GM20431 (cell line): Measurements from ENCODE around the gene HOXB13.

Experiments used
- in situ Hi-C: fragments of 300-500 bp; cut with MseI, MboI; formaldehyde crosslinking; loops from one replicate; pipeline ENCODE4 v1.15.0; 2020; ENCODE audit warnings: low sequenced_read_pairs; ENCODE audit not compliant: unreplicated experiment

Gene HOXB13

DNA sequence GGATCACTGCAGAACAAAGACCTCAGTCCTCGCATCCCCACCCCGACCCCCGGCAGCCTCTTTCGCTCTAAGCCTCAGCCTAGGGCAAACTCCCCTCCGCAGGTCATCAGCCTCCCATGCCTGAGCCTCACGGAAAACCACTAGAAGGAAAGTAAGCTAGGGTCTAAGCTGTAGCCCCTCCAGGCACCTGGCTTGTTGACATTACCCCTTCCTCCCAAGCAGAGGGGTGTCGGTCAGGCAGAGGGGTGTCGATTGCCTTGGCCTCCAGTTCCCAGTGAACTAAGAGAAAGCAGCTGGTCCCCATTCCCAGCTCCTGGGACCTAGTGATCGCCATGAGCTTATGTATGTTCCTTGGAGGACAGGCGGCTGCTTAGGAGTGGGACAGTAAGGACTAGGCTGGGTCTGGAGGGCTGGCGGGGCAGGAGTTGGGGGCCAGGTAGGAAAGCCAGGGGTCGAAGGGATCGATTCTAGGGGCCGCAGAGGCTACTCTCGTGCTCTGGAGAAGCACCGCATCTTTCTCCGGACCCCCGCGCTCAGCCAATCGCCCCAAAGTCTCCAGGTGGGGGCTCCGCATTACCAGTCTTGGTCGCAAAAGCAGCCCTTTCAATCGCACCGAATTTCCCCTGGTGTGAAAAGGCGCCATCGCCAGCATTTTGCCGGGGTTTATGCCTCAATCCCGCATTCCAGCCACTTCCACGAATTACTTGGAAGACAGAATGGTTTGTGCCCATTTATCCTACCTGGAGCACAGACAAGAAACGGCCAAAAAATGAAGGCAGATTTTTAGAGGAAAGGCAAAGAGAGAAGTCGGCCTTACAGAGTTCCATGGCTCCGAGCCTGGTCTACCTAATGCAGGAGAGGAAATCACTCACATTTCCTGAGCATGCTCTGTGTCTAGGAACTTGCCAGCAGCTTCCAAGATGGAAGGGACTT, 21.3 kb upstream of the HOXB13 start:
- in situ Hi-C loops, result no loop called here

DNA sequence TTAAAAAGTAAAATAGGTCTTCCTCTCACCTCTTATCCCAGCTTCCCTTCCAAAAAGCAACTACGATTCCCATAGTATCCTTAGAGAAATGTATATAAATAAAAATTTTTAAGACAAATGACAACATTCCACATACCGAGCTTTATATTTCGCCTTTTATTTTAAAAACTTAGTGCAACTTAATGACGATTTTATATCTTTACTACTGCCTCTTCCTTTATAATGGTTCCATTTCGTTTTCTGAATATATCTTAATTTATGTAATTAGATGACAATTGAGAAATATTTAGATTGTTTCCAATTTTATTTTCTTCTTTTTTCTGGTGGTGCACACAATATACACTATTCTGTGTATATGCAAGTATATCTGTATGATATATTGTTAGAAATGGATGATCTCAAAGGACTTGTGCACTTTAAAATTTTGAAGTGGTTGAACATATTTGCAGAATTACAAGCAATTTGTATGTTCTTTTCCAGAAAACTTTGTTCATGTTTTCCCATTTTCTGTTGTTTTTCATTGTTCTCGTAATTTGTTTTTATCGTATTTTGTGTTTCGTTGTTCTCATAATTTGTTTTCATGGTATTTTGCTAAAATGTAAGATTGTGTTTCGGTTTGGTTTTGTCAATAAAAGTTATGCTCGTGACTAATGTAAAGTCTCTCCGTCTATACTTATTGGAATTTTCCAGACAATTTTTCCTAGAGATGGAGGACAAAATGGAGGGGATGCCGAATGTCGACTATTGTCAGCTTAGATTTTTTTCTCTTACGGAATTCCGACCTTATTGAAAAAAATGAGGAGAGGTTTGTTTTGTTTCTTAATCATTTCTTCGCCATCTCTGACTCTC, 20.4 kb upstream of the HOXB13 start:
- in situ Hi-C loops, result no loop called here

DNA sequence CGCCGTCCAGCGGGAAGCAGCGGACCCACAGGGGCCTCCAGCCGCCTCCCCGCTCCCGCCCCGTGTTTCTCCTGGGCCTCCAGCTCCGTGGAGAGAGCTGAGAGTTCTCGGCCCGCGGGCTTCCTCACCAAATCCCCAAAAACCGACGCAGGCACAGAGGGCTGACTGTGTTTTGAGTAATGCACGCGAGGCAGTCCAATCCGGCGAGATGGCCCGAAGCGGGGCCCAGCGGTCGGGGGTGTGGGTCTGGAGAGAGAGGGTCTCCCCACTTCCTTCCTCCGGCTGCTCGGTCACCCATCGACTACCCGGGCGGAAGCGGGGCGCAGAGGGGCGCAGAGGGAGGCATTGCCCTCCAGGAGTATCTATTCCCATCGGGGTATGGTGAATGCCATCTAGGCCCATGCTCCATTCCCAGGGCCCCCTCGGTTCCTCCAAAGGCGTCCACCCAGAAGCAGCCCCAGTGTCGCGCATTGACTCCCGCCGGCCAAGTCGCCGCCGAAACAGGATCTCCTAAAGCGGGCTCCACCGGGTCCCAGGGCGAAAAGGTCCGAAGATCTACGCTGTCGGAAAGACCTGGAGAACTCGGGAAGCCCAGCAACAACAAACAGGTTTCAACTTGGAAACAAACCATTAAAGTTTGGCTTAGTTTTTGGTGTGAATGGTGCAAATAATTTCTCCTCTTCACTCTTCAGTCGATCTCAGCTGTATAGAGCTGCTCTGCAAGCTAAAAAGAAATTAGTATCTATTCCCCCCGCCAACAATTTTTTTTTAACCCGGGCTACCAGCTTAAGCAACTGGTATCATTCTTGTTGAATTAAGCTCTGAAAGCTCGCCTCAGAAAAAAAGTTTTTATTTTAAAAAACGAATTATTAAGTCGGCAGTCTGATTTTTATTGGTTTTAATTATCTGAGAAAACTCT, 19.2 kb upstream of the HOXB13 start:
- in situ Hi-C loops, result no loop called here

DNA sequence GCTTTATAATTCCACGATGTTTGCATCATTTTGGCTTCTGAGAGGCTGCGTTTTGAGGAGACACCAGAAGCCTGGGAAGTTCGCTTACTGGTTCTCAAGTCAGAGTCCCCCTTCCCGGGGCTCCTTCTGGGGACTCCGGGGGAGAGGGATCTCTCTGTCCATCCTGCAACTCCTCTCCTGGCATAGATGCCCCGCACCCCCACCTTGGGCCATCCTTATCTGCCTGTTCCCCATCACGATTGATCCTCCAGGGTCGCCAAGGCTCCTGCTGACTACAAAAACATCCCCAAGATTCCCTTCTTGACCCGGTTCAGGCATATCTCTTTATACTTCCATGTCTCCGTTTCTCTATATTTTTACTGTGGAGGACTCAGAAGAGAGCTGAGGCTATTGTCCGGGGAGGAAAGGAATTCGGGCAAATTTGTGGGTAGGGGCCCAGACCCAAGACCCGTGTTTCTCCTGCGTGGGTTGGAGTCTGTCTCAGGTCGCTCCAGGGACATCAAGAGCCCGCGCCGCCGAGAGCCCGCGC, 18.4 kb upstream of the HOXB13 start:
- in situ Hi-C loops, result no loop called here

DNA sequence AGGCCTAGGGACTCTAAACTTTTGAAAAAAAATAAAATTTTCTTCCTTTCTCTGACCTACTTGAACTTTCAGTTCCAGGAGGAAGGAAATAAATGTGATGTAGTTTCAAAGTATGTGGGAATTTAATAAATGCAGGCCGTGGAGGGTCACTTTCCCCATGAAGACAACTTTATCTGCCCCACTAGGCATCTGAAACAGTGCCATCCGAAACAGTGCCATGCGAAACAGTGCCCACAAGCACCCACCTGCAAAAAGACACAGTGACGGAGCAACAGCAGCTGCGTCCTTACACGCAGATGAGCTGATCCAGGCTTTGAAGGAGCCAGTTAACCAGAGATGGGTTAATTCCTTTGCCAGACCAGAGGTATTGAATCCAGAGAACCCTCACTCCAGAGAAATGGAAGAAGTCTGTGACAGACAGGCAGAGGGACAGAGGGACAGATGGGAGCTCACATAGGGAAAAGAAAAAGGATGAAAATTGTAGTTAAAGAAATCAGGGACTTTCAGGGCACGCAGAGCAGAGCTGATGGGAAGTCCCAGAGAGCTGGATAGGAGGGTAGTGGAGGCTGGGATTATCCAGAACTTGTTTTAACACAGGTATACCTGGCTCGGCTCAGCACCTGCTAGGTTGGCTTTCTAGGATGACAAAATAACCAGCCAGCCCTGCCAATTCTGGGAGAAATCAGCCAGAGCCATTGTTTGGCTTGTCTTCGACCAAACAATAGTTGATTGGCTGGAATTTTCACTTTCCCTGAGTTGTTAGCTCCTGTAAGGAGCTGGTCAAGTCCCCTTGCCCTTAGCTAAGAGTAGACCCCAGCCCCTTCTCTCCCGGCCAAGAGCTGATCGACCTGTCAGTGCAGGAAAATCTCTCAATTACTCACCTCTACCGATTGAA, 17.1 kb upstream of the HOXB13 start:
- in situ Hi-C loops, result no loop called here

DNA sequence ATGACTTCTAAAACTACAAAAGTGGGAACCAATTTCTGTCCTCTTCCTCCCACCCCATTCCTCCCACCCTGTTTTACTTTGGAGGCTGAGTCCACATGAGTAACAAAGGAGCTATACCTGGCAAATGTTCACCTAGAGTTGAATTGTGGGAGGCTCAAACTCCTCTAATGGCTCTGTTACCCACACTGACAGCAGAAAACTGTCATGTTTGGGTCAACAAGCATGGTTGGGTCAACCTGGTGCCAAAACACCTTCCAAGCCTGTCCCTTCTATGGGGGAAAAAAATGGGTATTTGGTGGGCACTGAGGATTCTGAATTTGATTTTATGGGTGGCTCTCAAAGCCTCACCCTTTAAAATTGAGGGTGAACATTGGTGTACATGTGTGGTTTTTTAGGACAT, 12.0 kb upstream of the HOXB13 start:
- in situ Hi-C loops, result no loop called here

DNA sequence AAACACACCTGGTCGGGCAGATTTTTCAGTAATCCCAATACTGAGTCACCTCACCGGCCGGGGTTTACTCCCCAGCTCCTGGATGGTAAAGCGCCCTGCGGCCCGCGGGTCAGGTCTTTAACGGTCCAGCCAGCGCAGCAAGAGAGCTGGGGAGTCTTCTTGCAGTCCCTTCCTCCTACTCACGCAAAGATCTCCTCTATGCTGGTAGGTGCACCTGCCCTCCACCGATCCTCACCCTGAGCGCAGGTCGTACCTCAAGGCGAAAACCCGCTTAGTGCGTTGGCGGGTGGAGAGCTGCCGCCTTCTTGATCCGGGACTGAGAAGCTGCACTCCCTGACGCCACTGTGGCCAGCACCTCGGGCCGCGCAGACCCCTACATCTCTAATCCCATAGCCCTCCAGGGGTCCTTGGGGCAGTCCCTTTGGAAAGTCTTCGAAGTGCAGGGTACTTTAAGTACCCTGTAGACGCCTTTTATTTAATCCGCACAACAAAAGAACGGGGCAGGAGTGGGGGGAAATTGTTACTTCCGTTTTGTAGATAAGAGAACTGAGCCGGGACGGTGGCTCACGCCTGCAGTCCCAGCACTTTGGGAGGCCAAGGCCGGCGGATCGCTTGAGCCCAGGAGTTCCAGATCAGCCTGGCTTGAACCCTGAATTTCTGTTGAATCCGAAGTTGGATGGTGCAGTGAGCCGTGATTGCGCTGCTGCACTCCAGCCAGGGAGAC, 10.4 kb upstream of the HOXB13 start:
- in situ Hi-C loops, result no loop called here

DNA sequence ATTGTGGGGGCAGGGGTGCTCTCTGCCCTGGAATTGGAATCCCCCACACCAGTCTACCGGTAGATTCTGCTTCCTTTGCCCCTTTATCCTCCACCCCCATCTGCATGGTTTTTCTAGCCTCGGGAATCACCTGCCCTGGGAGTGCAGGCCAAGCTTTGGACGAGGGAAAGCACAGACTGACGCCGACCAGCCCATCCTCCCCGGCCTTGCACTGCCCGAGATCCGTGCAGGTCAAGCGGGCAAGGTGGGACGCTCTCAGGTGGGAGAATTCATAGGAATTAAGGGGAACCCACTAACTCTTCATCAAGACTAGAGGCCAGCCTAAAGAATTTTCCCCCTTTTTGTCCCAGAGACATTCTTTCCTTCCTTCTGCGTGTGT, 9.9 kb upstream of the HOXB13 start:
- in situ Hi-C loops, result no loop called here

DNA sequence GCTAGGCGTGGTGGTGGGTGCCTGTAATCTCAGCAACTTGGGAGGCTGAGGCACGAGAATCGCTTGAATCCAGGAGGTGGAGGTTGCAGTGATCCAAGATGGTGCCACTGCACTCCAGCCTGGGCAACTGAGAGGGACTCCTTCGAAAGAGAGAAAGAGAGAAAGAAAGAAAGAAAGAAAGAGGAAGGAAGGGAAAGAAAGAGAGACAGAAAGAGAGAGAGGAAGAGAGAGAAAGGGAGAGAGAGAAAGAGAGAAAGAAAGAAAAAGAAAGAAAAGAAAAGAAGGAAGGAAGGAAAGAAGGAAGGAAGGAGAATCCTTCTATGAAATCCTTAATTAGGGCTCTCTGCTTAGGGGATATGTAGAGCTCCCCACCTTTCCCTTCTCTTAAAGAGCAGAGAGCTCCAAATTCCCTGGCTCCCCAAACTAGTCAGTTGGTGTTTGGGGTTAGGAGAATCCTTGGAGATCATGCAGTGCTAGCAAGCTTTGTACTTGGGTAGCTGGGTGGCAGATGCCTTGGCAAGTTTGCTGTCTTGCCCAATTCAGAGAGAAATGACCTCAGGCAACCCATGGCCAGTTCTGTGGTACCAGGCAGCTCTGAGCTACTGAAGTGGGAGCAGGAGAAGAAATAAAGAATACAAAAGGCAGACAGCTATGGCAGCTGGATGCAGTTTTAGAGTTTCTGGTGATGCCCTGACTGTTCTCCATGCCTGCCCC, 8.9 kb upstream of the HOXB13 start:
- in situ Hi-C loops, result no loop called here

DNA sequence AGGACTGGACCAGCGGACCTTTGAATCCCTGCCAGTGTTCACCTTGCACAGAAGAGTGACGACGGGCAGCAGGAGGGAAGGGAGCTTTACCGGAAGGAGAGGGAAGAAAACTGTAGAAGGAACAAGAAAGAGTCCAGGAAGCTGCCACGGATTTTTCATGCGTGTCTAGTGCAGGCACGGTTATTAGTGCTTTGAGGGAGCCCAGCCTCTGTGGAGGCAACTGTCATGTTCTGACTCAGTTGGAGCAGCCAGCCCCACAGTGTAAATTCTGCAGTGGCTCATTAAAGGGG, 6.5 kb upstream of the HOXB13 start:
- in situ Hi-C loops, result no loop called here

DNA sequence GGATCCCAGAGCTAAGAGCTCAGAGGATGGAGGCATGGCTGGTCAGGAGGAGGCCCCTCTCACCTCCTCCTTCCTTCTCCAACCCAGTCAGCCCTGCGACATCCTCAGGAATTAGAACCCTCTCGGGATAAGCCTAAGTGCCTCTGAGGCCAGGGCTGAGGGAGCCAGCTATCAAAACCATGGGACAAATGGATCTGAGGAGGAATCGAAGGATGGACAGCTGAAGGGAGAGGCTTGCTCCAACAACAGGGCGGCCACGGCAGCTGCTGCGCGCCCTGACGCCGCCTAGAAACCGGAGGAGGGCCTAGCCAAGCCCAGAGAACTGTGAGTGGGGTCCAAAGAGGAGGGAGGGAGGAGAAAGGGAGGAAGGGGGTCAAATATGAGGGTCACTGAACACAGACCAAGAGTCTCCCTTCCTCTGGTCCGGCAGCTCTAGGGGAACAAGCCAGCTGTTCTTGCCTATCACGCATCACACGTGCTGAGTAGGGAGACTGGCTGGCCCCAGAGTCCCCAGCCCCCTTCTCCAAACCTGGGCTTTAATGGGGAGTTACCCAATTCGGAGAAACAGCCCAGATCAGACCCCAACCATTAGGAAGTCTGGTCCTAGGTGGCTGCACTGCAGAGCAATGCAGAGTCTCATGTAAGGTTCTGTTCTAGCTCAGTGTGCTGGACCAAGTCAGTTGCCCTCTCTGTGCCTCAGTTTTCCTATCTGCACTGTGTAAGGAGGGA, 5.9 kb upstream of the HOXB13 start:
- in situ Hi-C loops, result no loop called here

DNA sequence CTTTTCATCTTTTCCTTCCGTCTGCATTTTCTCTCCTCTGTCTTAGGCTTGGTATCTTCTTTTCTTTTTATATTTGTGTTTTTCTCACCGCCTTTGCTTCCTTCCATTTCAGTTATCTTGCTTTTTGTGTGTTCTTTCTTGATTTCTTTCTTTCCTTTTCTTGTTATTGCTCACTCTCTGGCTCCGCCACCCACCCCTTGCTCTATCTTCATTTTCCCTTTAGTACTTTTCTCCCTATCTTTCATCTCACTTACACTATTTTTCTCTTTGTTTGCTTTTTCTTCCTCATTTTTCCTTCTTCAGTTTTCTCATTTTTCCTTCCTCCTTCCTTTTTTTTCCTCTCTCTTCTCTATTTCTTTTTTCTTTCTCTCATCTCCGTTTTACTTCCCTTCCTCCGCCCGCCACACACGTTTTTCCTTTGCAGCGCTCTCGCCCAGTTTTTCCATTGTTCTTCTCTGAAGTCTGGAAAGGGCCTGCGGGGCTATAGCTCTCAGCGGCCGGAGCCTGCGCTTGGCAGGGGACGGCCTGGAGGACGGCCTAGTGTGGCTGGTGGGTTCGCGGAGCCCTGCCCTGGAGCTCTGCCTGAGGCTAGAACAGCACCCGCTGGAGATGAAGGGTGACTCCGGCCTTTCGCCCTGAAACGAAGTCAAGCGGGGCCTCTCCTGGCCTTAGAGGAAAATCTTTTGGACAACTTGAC, 5.2 kb upstream of the HOXB13 start:
- in situ Hi-C loops, result no loop called here

DNA sequence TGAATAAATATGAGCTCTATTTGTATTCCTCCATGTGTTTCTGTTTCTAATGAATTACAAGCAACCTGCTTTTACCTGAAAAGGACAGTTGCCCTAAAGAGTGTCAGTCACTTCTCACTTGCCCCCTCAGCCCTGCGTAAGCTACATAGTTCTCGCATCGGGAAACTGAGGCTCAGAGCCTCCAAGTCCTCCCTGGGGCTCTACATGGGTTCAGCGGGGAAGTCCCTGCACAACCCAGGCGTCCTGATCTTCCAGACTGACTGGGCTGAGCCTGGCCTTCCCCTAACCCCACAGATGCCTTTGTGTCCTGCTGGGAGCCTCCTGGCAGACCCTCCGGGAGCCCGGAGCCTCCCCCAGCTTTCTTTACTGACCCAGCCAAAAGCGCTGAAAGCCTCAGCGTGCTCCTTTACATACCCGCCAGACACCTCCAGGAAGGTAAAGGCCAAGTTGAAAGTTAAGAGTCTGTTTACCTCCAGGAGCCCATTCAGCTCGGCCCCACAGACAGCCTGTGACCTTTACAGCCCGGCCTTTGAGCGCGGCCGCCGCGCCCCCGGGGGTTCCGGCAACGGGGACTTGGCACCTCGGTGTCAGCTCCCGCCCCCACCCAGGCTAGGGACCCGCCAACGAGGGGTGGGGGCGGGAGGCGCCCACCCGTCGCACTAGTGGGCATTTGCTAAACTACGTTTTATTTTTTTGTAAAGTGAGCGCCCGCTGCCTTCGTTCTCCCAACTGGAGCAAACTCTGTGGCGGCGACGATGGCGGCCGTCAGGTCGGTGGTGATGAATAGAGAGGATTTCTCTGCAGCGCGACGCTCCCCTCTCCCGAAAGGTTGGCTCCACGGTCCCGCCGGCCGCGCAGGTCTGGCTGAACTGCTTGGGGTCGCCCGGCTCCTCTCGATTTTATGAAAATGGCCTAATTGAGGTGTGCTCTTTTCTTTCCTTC, 4.4 kb upstream of the HOXB13 start:
- in situ Hi-C loops, result no loop called here

DNA sequence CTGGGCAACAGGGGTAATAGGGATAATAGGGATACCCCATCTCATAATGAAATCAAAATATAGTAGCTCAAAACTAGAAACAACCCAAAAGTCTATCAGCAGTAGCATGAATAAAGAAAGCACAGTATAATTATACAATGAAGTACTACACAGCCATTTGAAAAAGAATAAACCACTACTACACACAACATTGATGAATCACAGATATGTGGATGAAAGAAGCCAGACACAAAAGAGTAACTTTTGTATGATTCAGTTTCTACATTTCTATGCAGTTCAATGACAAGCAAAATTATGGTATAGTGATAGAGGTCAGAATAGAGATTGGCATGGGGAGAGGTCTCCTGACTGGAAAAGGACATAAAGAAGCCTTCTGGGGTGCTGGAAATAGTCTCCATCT, 2.8 kb upstream of the HOXB13 start:
- in situ Hi-C loops, result no loop called here

DNA sequence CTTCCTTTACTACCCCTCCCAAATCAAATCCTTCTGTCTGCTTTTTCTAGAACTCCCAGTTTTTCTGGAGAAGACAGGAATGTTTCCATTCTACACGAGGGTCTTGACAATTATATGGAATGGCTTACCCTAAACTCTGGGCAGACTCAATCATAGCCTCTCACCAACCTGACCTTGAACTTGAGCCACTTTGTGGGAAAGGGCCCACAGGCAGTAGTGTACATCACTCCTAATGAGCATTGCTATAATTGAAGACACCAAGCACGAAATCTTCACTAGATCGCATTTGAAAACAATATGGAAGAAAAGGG, 1.6 kb upstream of the HOXB13 start:
- in situ Hi-C loops, result no loop called here
